Endothelial cell of coronary artery (primary cell): Measurements from ENCODE around the gene KLHL22. TPM values are rescaled to one million over a fixed set of nuclear protein-coding genes. Genes with fewer than 3 reads are reported as not detected.

Experiments used
- total RNA-seq: library from RNA; depleted of rRNA; stranded (reverse); fragments of >200 nt; gene quantifications from 2 replicates; pipeline ENCODE4 v1.2.3, GENCODE V29; 2014

The KLHL22 gene
- 16.0 and 19.9 TPM in 2 replicates for total RNA-seq

GRCh38 chr22:20494978-20495860 lies at the start of gene KLHL22:
Gene KLHL22 (minus strand): TSS chr22:20495795. CDS start chr22:20489211, 6,584 bp downstream.

GRCh38 chr22:20507253-20508066 lies 11.9 kb upstream of the KLHL22 start, which contains the start of gene MED15:
Gene MED15 (plus strand): TSS chr22:20507610. CDS start chr22:20507679, 69 bp downstream.

GRCh38 chr22:20437613-20438426 lies 57.8 kb downstream of the KLHL22 start, which contains the start of gene SCARF2:
Gene SCARF2 (minus strand): TSS chr22:20437825. CDS start chr22:20437754, 71 bp downstream.

GRCh38 chr22:20393705-20394476 lies 101.7 kb downstream of the KLHL22 start, which contains the start of gene ZNF74:
Gene ZNF74 (plus strand): TSS chr22:20394151. CDS start chr22:20394629, 478 bp downstream.

Other genes with a start within 250 kb of the KLHL22 start
- gene RTN4R, start 227.5 kb downstream of the KLHL22 start, total RNA-seq: 0.19 and 0.54 TPM in 2 replicates
- gene DGCR6L, start 175.7 kb downstream of the KLHL22 start, total RNA-seq: 46.8 and 48.0 TPM in 2 replicates
- gene ZNF74, start 101.6 kb downstream of the KLHL22 start, total RNA-seq: 12.6 and 15.0 TPM in 2 replicates
- gene SCARF2, start 58.0 kb downstream of the KLHL22 start, total RNA-seq: 11.9 and 17.2 TPM in 2 replicates
- 28.2 and 37.9 TPM in 2 replicates for gene MED15, start 11.8 kb upstream of the KLHL22 start, total RNA-seq